Endodermal cell (in vitro differentiated cells): Measurements from ENCODE around the gene AMD1. TPM values are rescaled to one million over a fixed set of nuclear protein-coding genes. Genes with fewer than 3 reads are reported as not detected.

ENCODE experiments used
- DNase-seq: peaks from one replicate; pipeline ENCODE4 v3.0.0-alpha.2; 2017
- H3K27ac ChIP-seq: 2 replicates; pipeline ENCODE4 v1.5.1; 2013; ENCODE audit warnings: mild to moderate bottlenecking, low read depth, low read length, moderate library complexity
- H3K27me3 ChIP-seq: 2 replicates; pipeline ENCODE4 v1.6.1; 2013; ENCODE audit warnings: mild to moderate bottlenecking, low read length, moderate library complexity; ENCODE audit not compliant: insufficient read depth, control insufficient read depth, poor library complexity, severe bottlenecking
- H3K36me3 ChIP-seq: 2 replicates; pipeline ENCODE4 v1.7.0; 2013; ENCODE audit warnings: mild to moderate bottlenecking, low read length, moderate library complexity; ENCODE audit not compliant: control insufficient read depth, insufficient read depth
- H3K4me1 ChIP-seq: one replicate; pipeline ENCODE4 v1.7.0; 2013; ENCODE audit warnings: low read length; ENCODE audit not compliant: control insufficient read depth, insufficient read depth
- H3K4me3 ChIP-seq: 2 replicates; pipeline ENCODE4 v1.5.1; 2013; ENCODE audit warnings: mild to moderate bottlenecking, low read length, moderate library complexity
- H3K9ac ChIP-seq: 2 replicates; pipeline ENCODE4 v1.6.1; 2013; ENCODE audit warnings: mild to moderate bottlenecking, low read length, moderate library complexity; ENCODE audit not compliant: poor library complexity, severe bottlenecking; ENCODE audit errors: extremely low read depth
- H3K9me3 ChIP-seq: 2 replicates; pipeline ENCODE4 v1.6.1; 2013; ENCODE audit warnings: mild to moderate bottlenecking, low read length, moderate library complexity; ENCODE audit not compliant: control insufficient read depth
- H3K27ac Mint-ChIP-seq: 2 replicates; pipeline ENCODE4 v1.8.0; 2020; ENCODE audit warnings: mixed read lengths
- H3K27me3 Mint-ChIP-seq: 2 replicates; pipeline ENCODE4 v1.8.0; 2021; ENCODE audit warnings: mild to moderate bottlenecking, mixed read lengths; ENCODE audit not compliant: insufficient read depth
- H3K36me3 Mint-ChIP-seq: 2 replicates; pipeline ENCODE4 v1.8.0; 2020; ENCODE audit warnings: low read depth, mixed read lengths
- H3K4me1 Mint-ChIP-seq: 2 replicates; pipeline ENCODE4 v1.8.0; 2020; ENCODE audit warnings: mixed read lengths
- H3K4me3 Mint-ChIP-seq: 2 replicates; pipeline ENCODE4 v1.8.0; 2020; ENCODE audit warnings: mild to moderate bottlenecking, moderate library complexity, mixed read lengths
- H3K9me3 Mint-ChIP-seq: 2 replicates; pipeline ENCODE4 v1.8.0; 2020; ENCODE audit warnings: mild to moderate bottlenecking, mixed read lengths
- WGBS, 2 experiments: methylation state at CpG; one replicate each; pipeline versions ENCODE4 v1.1.5 to v1.1.7; 2013; ENCODE audit warnings: missing lambda C conversion rate in 2 of 2, mixed read lengths in 1 of 2; ENCODE audit not compliant: insufficient coverage in 1 of 2, insufficient read length in 1 of 2; 5-methylcytosine and 5-hydroxymethylcytosine counted together
- total RNA-seq, 2 donors: library from RNA; stranded (reverse); fragmentation: NEBNext Ultra II Directional in 1 of 2; extraction: Animal tissue kit (Norgen Biotek cat#: 25700) in 1 of 2; gene quantifications; 2 replicates in 1 of 2; 3 replicates in 1 of 2; pipeline ENCODE4 v1.2.1, GENCODE V29; 2021
- TF ChIP-seq, protein P1 (sequence below): fragments of 200-600 bp; sonication (generic); conservative IDR thresholded peaks from 2 replicates; pipeline ENCODE4 v1.5.0; 2021; ENCODE audit warnings: antibody characterized with exemption, mild to moderate bottlenecking

AMD1 gene
- total RNA-seq, 2 donors from 2014 or later = 71.8 to 87.0 TPM

DNA sequence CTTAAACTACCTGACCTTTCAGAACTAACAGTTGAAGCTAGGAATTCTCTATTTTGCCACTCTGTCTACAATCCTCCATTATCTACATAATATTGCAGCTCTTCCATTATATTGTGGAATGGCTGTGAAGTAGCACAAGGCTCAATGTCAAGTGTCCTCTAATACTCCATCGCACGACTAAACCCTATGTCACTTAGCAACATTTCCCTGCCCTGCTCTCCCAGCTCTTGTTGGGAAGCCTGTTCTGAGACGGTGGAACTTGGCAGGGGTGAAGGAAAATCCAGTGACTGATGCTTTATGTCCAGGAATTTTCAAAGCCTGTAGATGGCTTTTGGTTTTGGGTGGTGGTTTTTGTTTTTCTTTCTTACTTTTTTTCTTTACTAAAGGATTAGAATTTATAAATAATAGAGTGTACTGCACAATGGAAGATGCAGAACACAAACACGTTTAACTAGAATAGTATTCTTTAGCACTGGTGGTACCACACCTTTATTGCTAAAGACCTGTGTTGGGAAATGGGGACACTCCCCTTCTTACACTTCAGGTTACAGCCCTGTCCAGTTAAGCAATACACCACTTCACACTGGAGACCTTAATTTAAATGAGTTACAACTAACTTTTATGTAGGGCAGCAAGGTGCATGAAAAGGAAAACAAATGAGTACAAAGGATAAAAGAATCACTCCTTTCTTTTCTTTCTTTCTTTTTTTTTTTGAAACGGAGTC lies 20.7 kb upstream of the AMD1 start:
- H3K36me3 Mint-ChIP-seq = no peaks in the 10 kb centered on the region
- no peaks in the 10 kb centered on the region for H3K9me3 ChIP-seq
- TF ChIP-seq, protein P1, sequence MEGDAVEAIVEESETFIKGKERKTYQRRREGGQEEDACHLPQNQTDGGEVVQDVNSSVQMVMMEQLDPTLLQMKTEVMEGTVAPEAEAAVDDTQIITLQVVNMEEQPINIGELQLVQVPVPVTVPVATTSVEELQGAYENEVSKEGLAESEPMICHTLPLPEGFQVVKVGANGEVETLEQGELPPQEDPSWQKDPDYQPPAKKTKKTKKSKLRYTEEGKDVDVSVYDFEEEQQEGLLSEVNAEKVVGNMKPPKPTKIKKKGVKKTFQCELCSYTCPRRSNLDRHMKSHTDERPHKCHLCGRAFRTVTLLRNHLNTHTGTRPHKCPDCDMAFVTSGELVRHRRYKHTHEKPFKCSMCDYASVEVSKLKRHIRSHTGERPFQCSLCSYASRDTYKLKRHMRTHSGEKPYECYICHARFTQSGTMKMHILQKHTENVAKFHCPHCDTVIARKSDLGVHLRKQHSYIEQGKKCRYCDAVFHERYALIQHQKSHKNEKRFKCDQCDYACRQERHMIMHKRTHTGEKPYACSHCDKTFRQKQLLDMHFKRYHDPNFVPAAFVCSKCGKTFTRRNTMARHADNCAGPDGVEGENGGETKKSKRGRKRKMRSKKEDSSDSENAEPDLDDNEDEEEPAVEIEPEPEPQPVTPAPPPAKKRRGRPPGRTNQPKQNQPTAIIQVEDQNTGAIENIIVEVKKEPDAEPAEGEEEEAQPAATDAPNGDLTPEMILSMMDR = no peak
- H3K36me3 ChIP-seq = no peaks in the 10 kb centered on the region
- H3K4me3 ChIP-seq = no peak overlapping the region
- no peaks in the 10 kb centered on the region for H3K4me1 ChIP-seq
- H3K4me1 Mint-ChIP-seq = no peaks in the 10 kb centered on the region
- H3K27ac ChIP-seq = no peak overlapping the region
- H3K27ac Mint-ChIP-seq = no peak overlapping the region
- no peaks in the 10 kb centered on the region for H3K9me3 Mint-ChIP-seq
- H3K27me3 Mint-ChIP-seq = peaks cover 17% of the 10 kb centered on the region
- no peak overlapping the region for H3K4me3 Mint-ChIP-seq
- DNase-seq = no peak
- WGBS, 2 experiments = 38 to 90% methylated on average over 1 to 5 of the region's 5 CpGs
- H3K9ac ChIP-seq = no peak overlapping the region
- H3K27me3 ChIP-seq = peaks cover 23% of the 10 kb centered on the region

DNA sequence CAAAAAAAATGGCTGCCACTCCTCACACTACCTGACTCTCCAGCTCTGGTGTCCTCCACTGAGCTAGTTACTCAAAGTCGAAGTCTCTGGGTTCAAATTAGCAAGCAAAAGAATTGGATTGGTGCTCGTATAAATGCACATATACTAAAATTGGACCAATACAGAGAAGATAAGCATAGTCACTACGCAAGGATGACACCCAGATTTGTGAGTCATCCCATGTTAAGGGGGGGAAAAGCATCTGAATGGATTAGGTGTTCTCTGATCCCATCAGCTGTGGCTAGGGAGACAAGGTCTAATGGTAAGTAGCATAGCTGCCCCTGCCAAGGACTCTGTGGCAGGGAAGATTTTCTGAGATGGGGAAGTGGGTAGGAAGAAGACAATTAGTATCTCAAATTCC lies 18.3 kb upstream of the AMD1 start:
- no peak overlapping the region for H3K4me3 Mint-ChIP-seq
- Histone ChIP-seq H3K9me3 (no peaks in the 10 kb centered on the region), H3K36me3 (no peaks in the 10 kb centered on the region), H3K4me3 (no peak overlapping the region), H3K9ac (no peak overlapping the region), H3K27me3 (peaks cover 5% of the 10 kb centered on the region), H3K4me1 (no peaks in the 10 kb centered on the region), H3K27ac (no peak overlapping the region)
- 89 to 94% methylated on average over 3 of the region's 3 CpGs for WGBS, 2 experiments
- H3K36me3 Mint-ChIP-seq = no peaks in the 10 kb centered on the region
- no peaks in the 10 kb centered on the region for H3K9me3 Mint-ChIP-seq
- H3K4me1 Mint-ChIP-seq = no peaks in the 10 kb centered on the region
- H3K27me3 Mint-ChIP-seq = peaks cover 3% of the 10 kb centered on the region
- TF ChIP-seq, protein P1 = no peak
- no peak for DNase-seq
- H3K27ac Mint-ChIP-seq = no peak overlapping the region

DNA sequence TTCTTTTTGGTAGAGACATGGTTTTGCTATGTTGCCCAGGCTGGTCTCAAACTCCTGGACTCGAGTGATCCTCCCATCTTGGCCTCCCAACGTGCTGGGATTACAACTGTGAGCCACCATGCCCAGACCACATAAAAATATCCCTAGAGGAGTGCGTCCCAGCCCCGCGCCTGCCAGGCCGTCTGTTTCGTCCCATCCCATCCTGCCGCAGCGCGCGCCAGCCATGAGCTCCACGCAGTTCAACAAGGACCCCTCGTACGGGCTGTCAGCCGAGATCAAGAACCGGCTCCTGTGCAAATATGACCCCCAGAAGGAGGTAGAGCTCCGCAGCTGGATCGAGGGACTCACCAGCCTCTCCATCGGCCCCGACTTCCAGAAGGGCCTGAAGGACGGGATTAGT lies 16.6 kb upstream of the AMD1 start:
- Mint-ChIP-seq H3K36me3 (no peaks in the 10 kb centered on the region), H3K27ac (no peak overlapping the region), H3K4me1 (no peaks in the 10 kb centered on the region)

More for the DNA sequence above, 16.6 kb upstream of the AMD1 start:
- H3K4me3 Mint-ChIP-seq = no peak overlapping the region
- no peaks in the 10 kb centered on the region for H3K9me3 Mint-ChIP-seq
- no peak overlapping the region for H3K9ac ChIP-seq
- H3K36me3 ChIP-seq = no peaks in the 10 kb centered on the region
- H3K4me3 ChIP-seq = no peak overlapping the region
- WGBS, 2 experiments = 95 to 98% methylated on average over 13 to 21 of the region's 21 CpGs
- H3K27ac ChIP-seq = no peak overlapping the region
- peaks cover 1% of the 10 kb centered on the region for H3K27me3 ChIP-seq
- peaks cover 3% of the 10 kb centered on the region for H3K27me3 Mint-ChIP-seq
- DNase-seq = no peak
- H3K4me1 ChIP-seq = no peaks in the 10 kb centered on the region
- TF ChIP-seq, protein P1 = no peak
- no peaks in the 10 kb centered on the region for H3K9me3 ChIP-seq
